Measurements from ENCODE around the gene ZCCHC17.
"Not testable (repeated sequence)": the region's sequence is repeated elsewhere in the genome, so short reads cannot be mapped to it uniquely, and the experiment has no call there.

DNA sequence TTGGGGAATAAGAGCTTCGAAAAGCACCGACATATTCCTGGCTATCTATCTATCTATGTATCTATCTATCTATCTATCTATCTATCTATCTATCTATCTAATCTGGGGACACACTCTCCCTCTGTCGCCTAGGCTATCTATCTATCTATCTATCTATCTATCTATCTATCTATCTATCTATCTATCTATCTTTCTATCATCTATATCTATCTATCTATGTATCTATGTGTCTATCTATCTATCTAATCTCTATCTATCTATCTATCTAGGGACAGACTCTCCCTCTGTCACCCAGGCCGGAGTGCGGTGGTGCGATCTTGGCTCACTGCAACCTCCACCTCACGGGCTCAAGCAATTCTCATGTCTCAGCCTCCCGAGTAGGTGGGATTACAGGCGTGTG is 14.4 kb upstream of the ZCCHC17 start:
- TF ChIP-seq, protein P1, sequence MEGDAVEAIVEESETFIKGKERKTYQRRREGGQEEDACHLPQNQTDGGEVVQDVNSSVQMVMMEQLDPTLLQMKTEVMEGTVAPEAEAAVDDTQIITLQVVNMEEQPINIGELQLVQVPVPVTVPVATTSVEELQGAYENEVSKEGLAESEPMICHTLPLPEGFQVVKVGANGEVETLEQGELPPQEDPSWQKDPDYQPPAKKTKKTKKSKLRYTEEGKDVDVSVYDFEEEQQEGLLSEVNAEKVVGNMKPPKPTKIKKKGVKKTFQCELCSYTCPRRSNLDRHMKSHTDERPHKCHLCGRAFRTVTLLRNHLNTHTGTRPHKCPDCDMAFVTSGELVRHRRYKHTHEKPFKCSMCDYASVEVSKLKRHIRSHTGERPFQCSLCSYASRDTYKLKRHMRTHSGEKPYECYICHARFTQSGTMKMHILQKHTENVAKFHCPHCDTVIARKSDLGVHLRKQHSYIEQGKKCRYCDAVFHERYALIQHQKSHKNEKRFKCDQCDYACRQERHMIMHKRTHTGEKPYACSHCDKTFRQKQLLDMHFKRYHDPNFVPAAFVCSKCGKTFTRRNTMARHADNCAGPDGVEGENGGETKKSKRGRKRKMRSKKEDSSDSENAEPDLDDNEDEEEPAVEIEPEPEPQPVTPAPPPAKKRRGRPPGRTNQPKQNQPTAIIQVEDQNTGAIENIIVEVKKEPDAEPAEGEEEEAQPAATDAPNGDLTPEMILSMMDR (IDR thresholded peaks at IDR 0.05; ENCODE audit: low read depth, low read length) = not testable (repeated sequence)
- not testable (repeated sequence) for TF ChIP-seq EZH2phosphoT487 (IDR thresholded peaks at IDR 0.05; ENCODE audit: low read depth)
